Fibroblast of skin of back (primary cell): ENCODE results near the gene ADCY2.

Source experiments
- DNase-seq: peaks from one replicate; pipeline ENCODE4 v3.0.0-alpha.2; 2013

Gene ADCY2

DNA sequence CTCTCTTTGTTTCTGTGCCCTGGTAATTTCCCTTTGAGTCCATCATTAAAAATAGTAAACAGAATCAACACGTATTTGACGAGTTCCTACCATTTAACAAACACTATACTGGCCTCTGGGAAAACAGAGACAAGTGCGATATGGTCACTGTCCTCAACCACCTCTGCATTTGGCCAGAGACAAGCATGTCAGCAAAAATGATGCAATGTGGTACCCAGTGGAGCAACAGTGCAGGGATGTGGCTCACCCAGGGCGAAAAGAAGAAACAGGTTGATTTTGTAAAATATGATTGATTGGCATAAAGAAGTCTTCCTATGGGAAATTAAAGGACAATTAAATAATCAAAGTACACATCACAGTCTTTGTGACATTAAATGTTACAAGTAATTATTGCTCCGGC is 355.9 kb downstream of the ADCY2 start:
- DNase-seq: no peak

DNA sequence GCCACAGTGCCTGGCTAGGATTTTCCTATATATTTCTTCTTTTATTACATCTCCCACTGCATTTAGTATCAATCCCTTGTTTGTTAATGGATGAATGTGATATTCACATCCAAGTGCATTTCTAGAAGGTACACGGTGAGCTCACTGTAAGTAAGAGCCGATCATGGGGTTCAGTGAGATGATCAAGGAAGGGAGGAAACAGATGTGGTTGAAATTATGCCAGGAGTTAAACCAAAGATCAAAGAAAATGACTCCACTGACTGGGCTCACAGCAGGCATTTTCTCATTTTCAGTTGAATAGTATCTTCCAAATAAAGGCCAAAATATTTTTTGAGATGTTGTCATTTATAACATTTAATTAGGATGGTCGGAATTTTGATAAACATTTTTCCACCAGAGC is 357.2 kb downstream of the ADCY2 start:
- no peak for DNase-seq

DNA sequence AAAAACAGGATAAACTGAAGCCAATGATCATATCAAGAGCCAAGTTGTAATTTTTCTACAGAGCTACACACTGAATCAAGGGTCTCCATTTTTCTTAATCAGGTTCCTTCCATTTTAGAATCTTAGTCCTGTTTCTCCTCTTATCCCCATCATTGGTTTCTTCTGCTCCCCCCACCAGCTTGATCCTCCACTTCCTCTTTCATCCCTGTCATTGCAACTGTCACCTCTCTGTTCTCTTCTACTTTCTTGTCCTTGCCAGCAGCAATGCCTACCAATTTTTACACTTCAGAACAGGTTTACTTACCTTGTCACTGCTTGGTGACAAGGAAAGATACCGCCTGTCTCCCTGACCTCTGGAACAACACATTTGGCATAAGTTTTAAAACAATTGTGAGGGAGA is 357.7 kb downstream of the ADCY2 start:
- DNase-seq: no peak

DNA sequence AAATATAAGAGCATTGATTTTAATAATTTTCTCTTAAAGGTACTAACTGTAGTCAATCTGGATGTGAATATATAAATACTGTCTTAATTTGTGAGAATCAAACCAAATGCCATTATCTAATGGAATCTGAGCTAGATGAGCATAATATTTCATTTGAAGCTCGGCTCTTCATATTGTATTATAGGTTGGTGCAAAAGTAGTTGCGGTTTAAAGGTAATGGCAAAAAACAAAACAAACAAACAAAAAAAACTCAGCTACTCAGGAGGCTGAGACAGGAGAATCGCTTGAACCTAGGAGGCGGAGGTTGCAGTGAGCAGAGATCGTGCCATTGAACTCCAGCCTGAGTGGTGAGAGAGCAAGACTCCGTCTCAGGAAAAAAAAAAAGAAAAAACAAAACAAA is 358.6 kb downstream of the ADCY2 start:
- DNase-seq: no peak

DNA sequence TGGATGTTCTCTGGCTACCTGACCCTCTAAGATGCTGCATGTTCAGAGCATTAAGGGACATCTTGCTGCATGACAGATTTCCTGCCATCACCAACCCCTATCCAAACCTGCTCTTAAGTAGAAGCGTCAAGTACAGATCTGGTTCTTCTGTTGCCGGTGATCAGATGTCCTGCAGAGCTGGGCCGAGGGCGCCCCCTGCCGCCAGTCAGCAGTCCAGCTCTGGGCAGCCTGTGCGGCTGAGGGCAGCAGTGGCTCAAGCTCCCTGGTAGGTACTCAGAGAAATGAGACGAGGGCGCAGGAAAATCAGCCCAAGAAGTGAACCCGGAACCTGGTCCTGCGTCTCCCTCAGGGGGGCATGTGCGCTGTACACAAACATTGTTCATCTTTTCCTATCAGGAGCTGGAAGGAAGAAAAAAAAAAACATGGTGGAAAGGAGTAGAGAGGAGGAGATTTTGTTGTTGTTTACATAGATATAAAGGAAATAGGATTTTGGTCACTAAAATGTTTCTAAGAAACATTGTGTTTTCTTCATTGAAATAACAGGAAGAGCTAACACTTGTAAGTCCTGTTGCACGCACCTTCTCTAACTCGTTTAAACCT is 359.2 kb downstream of the ADCY2 start:
- DNase-seq: peak; percentile 36

DNA sequence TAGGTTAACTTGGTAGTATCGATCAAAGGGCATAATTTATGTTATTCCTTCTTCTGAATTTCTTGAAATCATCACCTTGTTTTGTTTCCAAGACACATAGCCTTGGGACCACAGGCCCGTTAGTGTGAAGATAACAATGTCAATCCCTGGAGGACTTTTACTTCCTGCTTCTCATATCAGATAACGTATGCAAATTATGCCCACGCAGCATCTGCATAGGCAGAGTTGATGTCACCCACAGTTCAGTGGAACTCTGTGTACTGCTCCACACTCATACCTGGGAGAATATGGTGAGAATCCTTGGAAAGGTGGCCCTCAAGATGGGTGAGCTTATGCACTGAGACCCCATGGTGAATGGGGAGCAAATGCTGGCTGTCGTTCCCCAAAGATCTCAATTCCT is 360.0 kb downstream of the ADCY2 start:
- no peak for DNase-seq

DNA sequence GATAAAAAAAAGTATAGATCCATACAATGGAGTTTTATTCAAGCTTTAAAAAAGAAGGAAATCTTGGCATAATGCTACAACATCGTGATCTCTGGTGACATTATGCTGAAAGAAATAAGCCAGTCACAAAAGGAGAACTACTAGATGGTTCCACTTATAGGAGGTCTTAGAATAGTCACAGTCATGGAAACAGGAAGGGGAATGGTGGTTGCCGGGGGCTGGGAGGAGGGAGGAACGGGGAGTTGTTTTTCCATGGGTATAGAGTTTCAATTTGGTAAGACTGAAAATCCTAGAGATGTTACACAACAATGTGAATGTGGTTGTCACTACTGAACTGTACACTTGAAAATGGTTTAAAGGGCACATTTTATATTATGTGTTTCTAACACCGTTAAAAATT is 360.5 kb downstream of the ADCY2 start:
- no peak for DNase-seq

DNA sequence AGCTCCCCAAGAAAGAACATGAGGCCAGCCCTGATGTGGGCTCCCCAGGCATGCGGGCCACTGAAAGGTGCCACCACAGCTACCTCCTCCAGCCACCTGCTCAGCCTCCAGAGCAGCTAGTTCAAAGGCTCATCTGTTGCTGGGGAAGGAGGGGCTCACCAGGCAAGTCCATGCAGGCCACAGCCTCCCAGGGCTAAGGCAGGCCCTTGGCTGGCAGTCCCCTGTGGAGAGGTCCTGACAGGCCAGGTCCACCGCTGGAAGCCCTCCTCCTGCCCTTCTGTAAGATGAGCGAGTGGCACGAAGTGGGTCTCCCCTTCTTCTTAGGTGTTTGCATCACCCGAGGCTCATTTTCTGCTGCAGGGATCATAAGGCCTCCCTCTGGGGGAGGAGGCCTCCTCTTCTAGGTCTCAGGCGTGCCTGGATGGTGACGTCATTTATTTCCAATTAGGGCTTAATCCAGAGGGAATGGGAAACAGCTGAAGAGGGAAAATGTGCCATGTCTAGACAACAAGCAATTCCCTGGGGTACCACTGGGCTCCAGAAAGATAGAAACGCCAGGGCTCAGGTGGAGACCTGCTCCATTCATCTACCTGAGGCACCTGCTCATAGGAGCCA is 363.4 kb downstream of the ADCY2 start:
- DNase-seq: peak; percentile 53

DNA sequence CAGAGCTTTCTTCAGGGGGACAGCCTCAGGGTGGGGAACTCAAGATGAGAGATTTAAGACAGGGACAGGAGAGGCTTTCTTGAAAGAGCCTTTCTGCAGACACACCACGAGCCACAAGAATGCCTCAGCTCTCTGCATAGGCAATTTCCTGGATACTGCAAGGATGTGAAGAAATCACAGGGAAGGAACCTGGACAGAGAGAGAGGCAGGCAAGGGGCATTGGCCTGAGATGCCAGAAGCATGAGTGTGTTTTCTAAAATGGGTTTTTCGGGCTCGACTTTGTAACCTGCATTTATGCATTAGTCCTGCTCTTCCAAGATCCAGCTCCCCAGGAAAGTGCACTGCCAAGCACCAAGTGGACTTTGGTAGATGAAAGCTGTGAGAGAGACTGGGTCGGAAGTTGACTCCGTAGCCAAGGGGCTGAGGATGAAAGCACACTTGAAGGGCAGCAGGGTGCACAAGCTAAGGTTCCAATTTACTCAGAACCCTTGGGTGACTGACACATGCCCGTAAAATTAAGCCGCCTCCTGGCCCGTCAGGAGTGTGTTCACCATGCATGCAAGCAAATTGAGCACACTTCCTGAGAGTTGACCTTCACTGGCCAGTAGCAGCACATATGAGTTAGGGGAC is 364.1 kb downstream of the ADCY2 start:
- no peak for DNase-seq

DNA sequence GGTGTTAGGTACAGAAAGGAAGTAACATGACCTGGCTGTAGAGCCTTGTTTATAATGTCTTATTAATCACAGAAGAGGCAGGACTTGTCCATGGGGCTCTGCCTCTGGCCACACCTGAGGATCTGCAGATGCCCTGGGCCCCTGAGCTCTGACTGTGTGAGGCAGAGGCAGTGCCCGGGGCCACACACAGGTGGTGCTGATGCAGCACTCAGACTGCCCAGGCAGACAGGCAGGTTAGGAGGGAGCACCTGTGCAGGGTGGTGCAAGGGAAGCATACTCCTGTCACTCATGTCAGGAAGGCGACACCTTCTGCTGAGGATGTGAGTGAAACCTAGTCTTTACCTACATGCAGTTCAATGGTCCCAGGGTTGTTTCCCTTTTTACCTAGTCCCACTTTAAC is 366.3 kb downstream of the ADCY2 start:
- no peak for DNase-seq

DNA sequence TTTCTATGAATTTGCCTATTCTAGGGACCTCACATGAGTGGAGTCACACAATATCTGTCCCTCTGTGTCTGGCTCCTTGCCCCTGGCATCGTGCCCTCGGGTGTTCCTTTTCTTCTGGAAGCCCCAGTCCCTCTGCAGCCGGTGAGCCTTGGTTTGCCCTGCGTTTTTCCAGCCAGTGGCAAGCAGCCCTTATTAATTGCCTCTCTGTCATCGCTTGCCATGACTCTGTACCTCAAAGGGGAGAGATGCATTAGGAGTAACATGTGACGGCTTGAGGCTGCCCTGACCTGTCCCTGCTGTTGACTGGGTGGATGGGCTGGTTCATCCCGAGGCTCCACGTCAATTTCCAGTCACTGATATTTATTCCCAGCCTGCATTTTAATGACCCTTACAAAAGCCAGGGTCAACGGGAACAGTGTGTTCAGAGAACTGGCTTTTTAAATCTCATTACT is 367.7 kb downstream of the ADCY2 start:
- no peak for DNase-seq

DNA sequence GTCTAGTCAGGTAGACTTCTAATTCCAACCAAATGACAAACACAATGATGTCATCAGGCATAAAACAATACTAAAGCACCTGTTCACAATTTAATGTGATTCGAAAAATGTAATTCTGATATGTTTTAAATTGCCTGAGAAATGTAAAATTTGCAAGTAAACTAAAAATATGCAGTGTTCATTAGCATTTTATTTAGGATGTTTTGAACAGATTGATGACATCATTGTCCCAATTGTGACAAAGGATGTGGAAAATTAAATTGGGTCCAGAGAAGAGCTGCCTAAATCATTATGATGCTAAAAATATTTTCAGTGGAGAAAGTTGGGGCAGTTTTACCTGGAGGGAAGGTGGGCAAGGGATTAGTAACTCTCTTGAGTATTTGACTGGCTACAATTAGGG is 368.5 kb downstream of the ADCY2 start:
- DNase-seq: no peak

DNA sequence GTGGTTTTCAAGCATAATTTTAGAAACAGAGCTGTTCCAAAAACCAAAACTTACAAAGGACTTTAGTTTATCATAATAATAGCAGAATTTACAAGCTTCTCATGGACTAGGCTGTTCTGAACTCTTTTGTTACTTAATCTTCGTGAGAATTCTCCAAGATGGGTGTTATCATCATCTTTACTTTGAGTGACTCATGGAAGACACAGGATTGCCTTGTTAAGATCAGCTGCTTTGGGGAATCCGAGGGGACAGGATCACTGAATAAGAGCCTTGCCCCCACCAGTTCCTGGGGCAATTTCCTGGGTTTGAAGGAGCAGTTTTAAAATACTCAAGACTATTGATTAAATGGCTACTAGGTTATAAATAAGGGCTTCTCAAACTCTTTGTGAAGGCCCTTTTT is 374.5 kb downstream of the ADCY2 start:
- no peak for DNase-seq

DNA sequence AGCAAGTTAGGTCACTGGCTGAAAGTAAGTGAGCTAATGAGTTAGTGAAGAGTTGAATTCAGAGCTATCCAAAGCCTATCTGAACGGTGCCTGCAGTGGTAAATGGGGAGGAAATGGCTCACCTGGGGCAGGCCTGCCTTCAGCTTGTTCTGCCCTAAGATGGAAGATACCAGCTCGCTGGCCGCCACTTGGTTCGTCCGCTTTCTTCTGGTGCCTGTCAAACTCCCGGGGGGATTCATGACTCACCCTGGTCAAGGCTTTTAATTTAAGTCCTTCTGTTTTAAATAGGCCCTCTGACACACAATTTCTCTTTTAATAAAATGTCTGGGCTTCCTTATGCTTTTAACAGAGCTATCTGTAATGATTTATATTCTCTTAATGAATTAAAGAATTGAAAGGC is 376.2 kb downstream of the ADCY2 start:
- DNase-seq: no peak

DNA sequence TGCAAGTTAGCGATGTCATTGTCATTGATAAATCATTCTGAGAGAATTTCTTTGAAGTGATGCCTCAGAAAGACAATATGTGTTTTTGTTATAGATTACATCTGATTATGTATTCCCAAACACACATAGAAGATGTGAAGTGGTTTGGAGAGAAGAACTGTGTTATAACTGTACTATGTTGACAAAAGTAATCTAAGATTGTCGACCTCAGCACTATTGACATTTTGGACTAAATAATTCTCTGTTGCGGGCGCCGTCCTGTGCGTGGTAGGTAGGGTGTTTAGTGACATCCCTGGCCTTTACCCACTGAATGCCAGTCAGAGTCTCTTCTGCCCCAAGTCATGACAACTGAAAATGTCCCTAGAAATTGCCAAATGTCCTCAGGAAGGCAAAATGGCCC is 377.2 kb downstream of the ADCY2 start:
- no peak for DNase-seq

DNA sequence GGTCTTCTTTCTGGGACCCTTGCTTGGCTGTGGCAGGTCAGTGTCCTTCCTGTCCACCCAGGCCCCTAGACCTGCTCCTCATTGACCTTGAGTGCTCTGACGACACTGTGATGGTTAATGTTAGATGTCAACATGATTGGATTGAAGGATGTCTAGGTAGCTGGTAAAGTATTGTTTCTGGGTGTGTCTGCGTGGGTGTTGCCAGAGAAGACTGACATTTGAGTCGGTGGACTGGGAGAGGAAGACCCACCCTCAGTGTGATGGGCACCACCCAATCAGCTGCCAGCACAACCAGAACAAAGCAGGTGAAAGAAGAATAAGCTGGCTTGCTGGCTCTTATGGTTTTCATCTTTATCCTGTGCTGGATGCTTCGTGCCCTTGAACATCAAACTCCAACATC is 380.5 kb downstream of the ADCY2 start:
- DNase-seq: no peak

DNA sequence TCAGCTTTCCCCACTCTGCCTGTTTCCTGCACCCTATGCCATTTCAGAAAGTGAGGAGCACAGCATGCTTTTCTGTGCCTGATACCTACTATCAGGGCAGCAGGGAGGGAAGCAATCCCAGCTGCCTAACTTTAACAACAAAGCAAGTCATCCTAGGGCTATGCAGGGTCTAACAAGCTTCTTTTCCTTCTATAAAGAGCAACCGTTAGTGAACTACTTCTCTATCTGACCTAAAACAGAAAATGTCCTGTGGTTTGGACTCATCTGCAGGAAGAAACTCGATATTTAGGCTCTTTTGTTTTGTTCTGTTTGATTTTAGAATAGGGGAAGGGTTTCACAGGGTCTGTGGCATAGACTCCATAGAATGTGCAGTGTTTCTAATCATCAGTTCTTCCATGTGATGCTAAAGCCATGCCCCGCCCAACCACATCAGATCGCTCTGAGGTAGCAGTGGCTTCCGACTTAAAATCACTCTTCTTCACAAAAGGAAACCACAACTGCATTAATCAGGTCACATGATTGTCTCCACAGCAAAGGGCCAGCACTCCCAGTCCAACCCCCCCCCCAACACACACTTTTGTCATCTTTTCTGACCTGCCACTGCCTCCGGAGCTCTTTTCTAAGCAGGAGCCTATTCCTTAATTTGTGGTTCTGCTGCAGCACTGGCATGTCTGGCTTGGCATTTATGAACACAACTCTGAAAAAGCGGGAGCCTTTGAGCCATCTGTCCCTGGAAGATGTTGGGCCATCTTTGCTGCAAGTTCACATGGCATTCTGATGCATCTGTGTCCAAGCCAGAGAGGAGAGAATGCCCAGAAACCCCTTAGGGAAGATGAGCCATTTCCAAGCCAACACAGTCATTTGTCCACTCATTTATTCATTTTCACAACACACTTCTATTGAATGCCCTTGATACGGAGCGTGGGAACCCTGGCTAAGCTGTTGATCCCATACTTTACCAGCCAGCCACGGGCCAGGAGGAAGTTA is 383.4 kb downstream of the ADCY2 start:
- no peak for DNase-seq

DNA sequence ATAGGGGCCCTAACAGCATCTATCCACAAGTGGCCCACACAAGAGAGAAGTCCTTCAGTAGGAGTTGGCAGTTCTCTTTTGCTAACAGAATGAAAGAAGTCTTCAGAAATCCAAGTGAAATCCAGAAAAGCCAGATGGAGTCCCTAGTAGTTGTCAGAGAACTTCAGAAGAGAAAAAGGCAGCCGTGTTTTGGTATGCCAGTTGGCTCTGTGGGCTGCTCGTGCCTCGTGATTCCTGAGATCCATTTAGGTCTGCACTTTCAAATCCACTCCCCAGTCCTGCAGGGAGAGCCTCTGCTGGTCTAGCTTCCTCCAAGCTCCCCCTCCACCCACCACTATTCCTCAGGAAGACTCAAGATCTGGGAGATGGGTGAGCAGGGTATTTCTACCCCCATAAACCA is 386.0 kb downstream of the ADCY2 start:
- DNase-seq: no peak

DNA sequence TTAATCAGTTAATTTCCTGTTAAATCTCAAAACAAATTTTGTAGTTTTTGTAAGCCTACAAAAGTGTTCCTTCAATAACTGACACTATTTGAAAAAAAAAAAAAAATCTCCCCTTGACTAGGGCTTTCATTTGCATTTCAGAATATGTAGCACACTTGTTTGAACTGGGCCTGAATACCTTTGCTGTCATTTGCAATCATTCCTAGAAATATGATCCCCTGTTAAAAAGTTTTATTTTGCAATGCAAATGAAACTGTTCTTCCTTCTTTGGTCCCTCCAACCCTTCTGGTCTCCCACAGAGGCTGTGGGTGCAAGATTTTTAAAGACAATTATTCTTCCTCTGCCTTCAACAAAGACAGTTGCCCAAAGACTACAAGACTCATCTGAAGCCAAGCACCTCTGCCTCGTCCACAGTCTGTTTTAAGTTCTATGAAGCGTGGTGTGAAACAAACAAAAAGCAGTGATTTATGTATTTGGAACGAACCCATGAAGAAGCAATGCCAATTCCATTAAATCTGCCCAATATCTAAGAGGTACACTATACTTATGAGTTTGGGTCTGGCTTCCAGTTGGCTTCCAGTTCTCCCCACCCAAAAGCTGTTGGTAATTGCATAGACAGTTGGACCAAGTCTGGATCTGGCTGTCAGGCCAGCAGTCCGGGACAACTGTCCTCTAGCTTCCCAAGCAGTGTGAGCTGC is 388.9 kb downstream of the ADCY2 start:
- DNase-seq: no peak

DNA sequence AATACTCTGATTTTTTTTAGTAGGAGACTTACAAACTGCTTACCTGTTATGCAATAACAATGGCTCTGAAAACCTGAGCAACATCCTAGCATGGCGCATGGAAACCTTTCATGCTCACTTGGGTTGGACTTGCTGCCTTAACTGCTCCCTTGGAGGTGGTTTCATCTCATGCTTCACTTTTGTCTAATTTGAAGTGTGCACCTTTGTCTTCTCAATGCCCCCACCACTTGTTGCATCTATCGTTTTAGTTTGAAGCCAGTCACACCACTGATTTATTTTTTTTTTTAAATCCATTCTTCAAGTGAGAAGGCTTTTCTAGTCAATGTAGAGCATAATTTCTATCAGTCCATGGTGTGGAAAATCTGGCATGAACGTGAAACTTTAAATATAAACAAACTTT is 391.8 kb downstream of the ADCY2 start:
- DNase-seq: no peak

DNA sequence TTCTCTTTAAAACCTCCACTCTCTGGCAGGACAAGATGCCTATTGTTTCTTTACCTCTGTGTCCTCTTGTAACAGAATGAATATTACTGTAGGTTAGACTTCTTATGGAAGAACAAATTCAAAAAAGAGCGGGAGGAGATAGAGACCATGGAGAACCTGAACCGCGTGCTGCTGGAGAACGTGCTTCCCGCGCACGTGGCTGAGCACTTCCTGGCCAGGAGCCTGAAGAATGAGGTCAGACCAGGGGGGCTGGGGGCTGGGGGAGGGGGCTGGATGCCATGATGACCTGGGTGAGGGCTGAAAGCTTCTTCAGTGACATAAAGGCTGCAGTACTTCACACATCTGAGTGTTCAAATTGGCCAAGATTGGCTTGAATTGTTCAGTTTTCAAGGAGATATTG is 393.6 kb downstream of the ADCY2 start:
- DNase-seq: no peak

DNA sequence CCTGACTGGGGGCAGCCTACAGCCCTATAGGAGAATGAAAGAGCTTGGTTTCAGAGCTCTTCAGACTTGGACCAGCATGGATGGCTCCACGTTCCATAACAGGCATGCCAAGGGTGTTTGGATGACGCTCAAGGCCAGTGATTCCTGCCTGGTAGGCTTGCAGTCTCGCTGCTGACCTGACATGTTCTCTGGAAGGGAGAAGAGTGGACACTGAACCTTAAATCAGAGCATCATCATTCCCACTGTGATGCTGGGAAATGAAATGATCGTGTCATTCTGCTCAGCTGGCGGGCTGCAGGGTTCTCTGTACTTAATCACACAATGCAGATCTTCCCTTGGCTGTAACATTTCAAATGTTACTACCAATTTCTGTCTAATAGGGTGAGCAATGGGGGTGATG is 398.0 kb downstream of the ADCY2 start:
- no peak for DNase-seq

DNA sequence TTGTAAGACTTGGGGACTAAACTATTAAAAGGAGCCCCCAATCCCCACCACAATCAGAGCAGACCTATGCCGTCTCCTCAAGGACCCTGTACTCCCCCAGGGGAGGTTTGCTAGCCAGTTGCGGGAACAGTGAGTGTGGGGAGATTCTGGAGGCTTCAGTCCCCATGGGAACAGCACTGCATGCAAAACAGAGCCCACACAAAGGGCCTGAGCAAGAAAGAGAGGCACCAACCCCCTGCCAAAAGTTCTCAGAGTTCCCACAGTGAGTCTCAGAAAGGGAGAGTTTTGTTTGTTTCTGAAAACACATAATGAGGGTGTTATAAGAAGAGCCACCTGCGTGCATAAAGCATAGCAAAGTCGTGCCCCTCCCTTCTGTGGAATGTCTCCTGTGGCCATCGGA is 398.4 kb downstream of the ADCY2 start:
- no peak for DNase-seq
